AG04450 (cell line): ENCODE data around the gene MYL6B. TPM values are rescaled to one million over a fixed set of nuclear protein-coding genes. Genes with fewer than 3 reads are reported as not detected.

Experiments
- CTCF ChIA-PET: fragments of 300-600, 350-600 bp; formaldehyde crosslinking; extraction: SDS; loops from one replicate; lab custom pipeline; 2022; ENCODE audit warnings: antibody characterized with exemption, inconsistent platforms; lab: Charles Lee
- POLR2A ChIA-PET: fragments of 350-600 bp; formaldehyde crosslinking; extraction: SDS; loops from one replicate; lab custom pipeline; 2021; ENCODE audit warnings: antibody characterized with exemption, inconsistent platforms; lab: Yijun Ruan, JAX
- DNase-seq: peaks from one replicate; pipeline ENCODE4 v3.0.0-alpha.2; 2011; ENCODE audit warnings: low read depth, low spot score
- H3K27ac ChIP-seq: one replicate; pipeline ENCODE4 v1.5.1; 2012; ENCODE audit warnings: low read depth, low read length, control low read depth
- H3K27me3 ChIP-seq: one replicate; pipeline ENCODE4 v1.6.0; 2012; ENCODE audit warnings: low read length; ENCODE audit not compliant: control insufficient read depth, insufficient read depth
- H3K4me3 ChIP-seq: 2 replicates; pipeline ENCODE4 v1.5.1; 2011; ENCODE audit warnings: mild to moderate bottlenecking, low read depth, low read length, control low read depth
- H3K9me3 ChIP-seq: 2 replicates; pipeline ENCODE4 v1.5.1; 2012; ENCODE audit warnings: low read length; ENCODE audit not compliant: control insufficient read depth, insufficient read depth
- CTCF ChIP-seq: IDR thresholded peaks from 2 replicates; pipeline ENCODE4 v1.5.1; 2011; ENCODE audit warnings: low read depth, low read length, control low read depth, inconsistent platforms
- polyA plus RNA-seq: library from polyadenylated mRNA; depleted of rRNA; stranded (reverse); fragments of >200 nt; gene quantifications from 2 replicates; pipeline ENCODE4 v1.2.3, GENCODE V29; 2011

MYL6B gene
- polyA plus RNA-seq, 1 experiment: 124 TPM

GRCh38 chr12:56157201-56158028 lies 5.0 kb downstream of the MYL6B start:
- peak overlapping the region; percentile 95 for H3K27ac ChIP-seq
- peak; percentile 64 for DNase-seq
- H3K4me3 ChIP-seq: peak overlapping the region; percentile 99
- H3K9me3 ChIP-seq: no peaks in the 10 kb centered on the region
- TF ChIP-seq CTCF: peak; percentile 80
- CTCF ChIA-PET: interaction anchor here (0.7 to 1.1 kb wide), 6 partner anchors 13 to 38 kb away, joined by 3 to 6 read pairs (median 4); partner anchors contain the start of gene SMARCC2
- H3K27me3 ChIP-seq: no peaks in the 10 kb centered on the region
- POLR2A ChIA-PET: interaction anchor here (0.7 to 2.6 kb wide), 6 partner anchors 29 to 113 kb away, joined by 4 to 28 read pairs (median 6); partner anchors contain the start of genes ESYT1, RNF41 and ZC3H10

DNA sequence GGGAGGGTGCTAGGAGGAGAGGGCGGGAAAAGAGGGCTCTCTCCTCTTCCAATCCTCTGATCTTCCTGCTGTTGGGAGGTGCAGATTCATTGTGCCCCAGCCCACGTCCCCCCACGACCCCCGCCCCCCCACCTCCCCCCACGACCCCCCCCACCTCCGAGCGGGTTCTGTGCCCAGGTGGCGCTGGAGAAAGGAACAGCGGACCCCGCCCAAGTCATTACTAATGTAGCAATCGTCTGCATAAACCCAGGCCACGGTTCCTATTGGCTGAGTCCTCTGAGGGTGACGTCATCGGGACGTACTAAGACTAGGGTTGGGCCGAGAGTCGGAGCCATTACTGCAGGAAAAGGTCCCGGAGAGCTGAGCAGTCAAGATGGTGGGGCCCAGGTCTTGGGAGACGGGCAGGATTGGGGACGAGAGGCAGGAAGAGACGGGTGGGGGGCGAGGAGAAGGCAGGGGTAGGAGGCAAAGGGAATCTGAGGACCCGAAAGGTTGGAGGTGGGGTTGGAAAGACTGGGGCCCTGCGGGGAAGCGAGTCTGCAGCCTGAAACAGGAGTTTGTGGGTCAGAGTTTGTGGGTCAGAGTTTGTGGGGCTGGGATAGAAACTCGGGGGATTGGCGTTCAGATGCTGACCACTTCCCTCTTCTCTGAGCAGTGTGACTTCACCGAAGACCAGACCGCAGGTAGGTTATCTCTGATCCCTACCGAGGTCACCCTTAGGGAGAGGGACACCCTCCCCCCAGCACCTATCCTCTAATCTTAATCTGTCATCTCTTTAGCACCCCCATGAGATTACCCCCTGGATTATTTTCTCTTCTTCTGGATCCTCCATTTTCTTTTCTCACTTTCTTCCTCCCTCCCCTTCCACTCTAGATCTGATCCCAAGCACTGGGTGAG lies 5.9 kb downstream of the MYL6B start, which contains the start of gene MYL6:
Gene MYL6 (plus strand): TSS at position 331 of the 897 bp plus-strand sequence. CDS start 43 bp downstream, at position 374.
- CTCF ChIA-PET: interaction anchor here (1.0 to 1.7 kb wide), 4 partner anchors 8 to 39 kb away, joined by 3 to 6 read pairs (median 5); partner anchors contain the start of gene SMARCC2
- no peaks in the 10 kb centered on the region for H3K27me3 ChIP-seq
- POLR2A ChIA-PET: interaction anchor here (0.5 to 2.6 kb wide), 9 partner anchors 14 to 64 kb away, joined by 3 to 28 read pairs (median 5); partner anchors contain the start of genes ESYT1, RNF41, RPL41 and SMARCC2
- H3K4me3 ChIP-seq: peak within 1 kb of the TSS; percentile 99
- H3K27ac ChIP-seq: peak within 1 kb of the TSS; percentile 95
- peak; percentile 95 for DNase-seq
- H3K9me3 ChIP-seq: no peaks in the 10 kb centered on the region
- TF ChIP-seq CTCF: no peak

GRCh38 chr12:56158926-56159461 lies 6.6 kb downstream of the MYL6B start:
- no peaks in the 10 kb centered on the region for H3K27me3 ChIP-seq
- peak overlapping the region; percentile 99 for H3K4me3 ChIP-seq
- peak overlapping the region; percentile 95 for H3K27ac ChIP-seq
- POLR2A ChIA-PET: interaction anchor here (1.2 to 2.6 kb wide), 6 partner anchors 30 to 63 kb away, joined by 3 to 28 read pairs (median 5); partner anchors contain the start of genes ESYT1, RNF41, RPL41 and SMARCC2
- CTCF ChIA-PET: interaction anchor here (1.0 to 1.7 kb wide), 4 partner anchors 9 to 39 kb away, joined by 3 to 6 read pairs (median 5); partner anchors contain the start of gene SMARCC2
- TF ChIP-seq CTCF: no peak
- DNase-seq: peak; percentile 45
- no peaks in the 10 kb centered on the region for H3K9me3 ChIP-seq

DNA sequence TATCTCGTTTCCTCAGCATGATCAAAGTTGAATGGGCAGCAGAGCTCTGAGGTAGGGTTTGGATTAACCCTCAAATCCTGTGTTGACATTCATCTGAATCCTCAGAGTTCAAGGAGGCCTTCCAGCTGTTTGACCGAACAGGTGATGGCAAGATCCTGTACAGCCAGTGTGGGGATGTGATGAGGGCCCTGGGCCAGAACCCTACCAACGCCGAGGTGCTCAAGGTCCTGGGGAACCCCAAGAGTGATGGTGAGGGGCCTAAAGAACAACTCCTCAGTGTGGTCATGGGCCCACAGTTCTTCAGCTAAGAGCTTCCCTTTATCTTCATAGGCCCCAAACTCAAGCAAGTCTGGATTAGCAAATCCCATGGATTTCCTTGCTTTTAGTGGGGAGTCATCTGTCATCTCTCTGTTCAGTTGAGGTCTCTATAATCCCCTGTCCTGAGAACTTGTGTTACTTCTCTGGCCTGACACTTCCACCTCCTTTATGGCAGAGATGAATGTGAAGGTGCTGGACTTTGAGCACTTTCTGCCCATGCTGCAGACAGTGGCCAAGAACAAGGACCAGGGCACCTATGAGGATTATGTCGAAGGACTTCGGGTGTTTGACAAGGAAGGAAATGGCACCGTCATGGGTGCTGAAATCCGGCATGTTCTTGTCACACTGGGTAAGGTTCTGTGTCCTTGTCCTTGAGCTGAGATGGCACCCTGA lies 7.2 kb downstream of the MYL6B start:
- Histone ChIP-seq H3K9me3 (no peaks in the 10 kb centered on the region), H3K27me3 (no peaks in the 10 kb centered on the region), H3K4me3 (peak overlapping the region; percentile 99), H3K27ac (peak overlapping the region; percentile 95)
- ChIA-PET CTCF (interaction anchor here (1.6 to 1.7 kb wide), 2 partner anchors 30 to 40 kb away, joined by 5 to 6 read pairs; partner anchors contain the start of gene SMARCC2), POLR2A (interaction anchor here (1.2 to 2.6 kb wide), 4 partner anchors 30 to 62 kb away, joined by 3 to 28 read pairs (median 4); partner anchors contain the start of genes ESYT1, RNF41, RPL41 and SMARCC2)
- TF ChIP-seq CTCF: no peak
- no peak for DNase-seq
